ENCODE data around the gene ARGLU1. TPM values are rescaled to one million over a fixed set of nuclear protein-coding genes. Genes with fewer than 3 reads are reported as not detected.
A peak's percentile ranks its signal among the peaks of the same experiment; 100 is the strongest.

The ARGLU1 gene
- polyA plus RNA-seq, 3 donors: 22.4 to 168 (median 27.2) TPM

- H3K4me1 Mint-ChIP-seq: peaks cover 53% of the 10 kb centered on the region
- H3K9me3 Mint-ChIP-seq: peaks cover 0 to under 1% (median 0%) of the 10 kb centered on the region in 7 donors
- H3K27me3 ChIP-seq (ENCODE audit: control insufficient read depth in 2 of 2, insufficient read depth in 2 of 2, low read length in 2 of 2): no peaks in the 10 kb centered on the region
- H3K27me3 Mint-ChIP-seq (ENCODE audit: low read depth in 3 of 3): peaks cover 0 to 1% (median 0%) of the 10 kb centered on the region in 3 donors
- peaks cover 72% of the 10 kb centered on the region for H4K20me1 ChIP-seq (ENCODE audit: insufficient read depth, low read length)
- no peaks in the 10 kb centered on the region for H3K36me3 Mint-ChIP-seq
- H3K9me3 ChIP-seq (replicated peaks in 1 of 2; ENCODE audit: control insufficient read depth in 1 of 2, insufficient read depth in 1 of 2, low read length in 2 of 2): no peaks in the 10 kb centered on the region
- no peak for TF ChIP-seq CTCF (IDR thresholded peaks at IDR 0.05)
- H3K4me2 ChIP-seq (replicated peaks; ENCODE audit: extremely low read depth, low read length, poor library complexity, severe bottlenecking): peak overlapping the region; percentile 77
- H3K27ac ChIP-seq (ENCODE audit: low read depth in 1 of 2, low read length in 2 of 2): peak overlapping the region in 1 of 2 donors; percentile 4
- H3K4me3 Mint-ChIP-seq: peak overlapping the region; percentile 34 to 52
- H3K4me1 ChIP-seq (ENCODE audit: control insufficient read depth in 1 of 2, insufficient read depth in 2 of 2, low read length in 2 of 2): peaks cover 35 to 36% of the 10 kb centered on the region in 2 donors
- no peak overlapping the region for H2AFZ ChIP-seq (ENCODE audit: insufficient read depth, low read depth, low read length, poor library complexity, severe bottlenecking)
- H3K79me2 ChIP-seq (ENCODE audit: insufficient read depth, low read length): peaks cover 77% of the 10 kb centered on the region
- no peaks in the 10 kb centered on the region for H3K36me3 ChIP-seq (replicated peaks in 1 of 2; ENCODE audit: control insufficient read depth in 1 of 2, insufficient read depth in 2 of 2, low read length in 2 of 2)
- H3K27ac Mint-ChIP-seq: peak overlapping the region in 3 of 7 donors; percentile 42 to 52 (median 44)
- DNase-seq: peak in 2 of 3 donors; percentile 3 to 14
- 29% methylated on average over 1 of the region's 4 CpGs for WGBS (ENCODE audit: insufficient coverage)
- no peak overlapping the region for H3K9ac ChIP-seq (ENCODE audit: insufficient read depth, low read length, poor library complexity, severe bottlenecking)
- peak overlapping the region in 1 of 3 experiments; percentile 83 for H3K4me3 ChIP-seq (replicated peaks in 1 of 3; ENCODE audit: low read depth in 2 of 3, low read length in 3 of 3)
- intact Hi-C loops (cut with micrococcal nuclease): no loop called here
Measured at GRCh38 chr13:106565127-106565775, 2.7 kb downstream of the ARGLU1 start.

GRCh38 chr13:106562301-106562700 is 5.6 kb downstream of the ARGLU1 start:
- H3K4me1 Mint-ChIP-seq: peaks cover 47% of the 10 kb centered on the region
- H3K4me3 Mint-ChIP-seq: no peak overlapping the region
- Histone ChIP-seq H3K79me2 (ENCODE audit: insufficient read depth, low read length) (peaks cover 100% of the 10 kb centered on the region), H4K20me1 (ENCODE audit: insufficient read depth, low read length) (peaks cover 100% of the 10 kb centered on the region), H3K27ac (ENCODE audit: low read depth in 1 of 2, low read length in 2 of 2) (no peak overlapping the region), H3K4me2 (replicated peaks; ENCODE audit: extremely low read depth, low read length, poor library complexity, severe bottlenecking) (no peak overlapping the region), H2AFZ (ENCODE audit: insufficient read depth, low read depth, low read length, poor library complexity, severe bottlenecking) (no peak overlapping the region), H3K4me1 (ENCODE audit: control insufficient read depth in 1 of 2, insufficient read depth in 2 of 2, low read length in 2 of 2) (peaks cover 26 to 28% of the 10 kb centered on the region in 2 donors), H3K27me3 (ENCODE audit: control insufficient read depth in 2 of 2, insufficient read depth in 2 of 2, low read length in 2 of 2) (no peaks in the 10 kb centered on the region), H3K4me3 (replicated peaks in 1 of 3; ENCODE audit: low read depth in 2 of 3, low read length in 3 of 3) (no peak overlapping the region), H3K36me3 (replicated peaks in 1 of 2; ENCODE audit: control insufficient read depth in 1 of 2, insufficient read depth in 2 of 2, low read length in 2 of 2) (peaks cover 24 to 27% of the 10 kb centered on the region in 2 donors), H3K9me3 (replicated peaks in 1 of 2; ENCODE audit: control insufficient read depth in 1 of 2, insufficient read depth in 1 of 2, low read length in 2 of 2) (no peaks in the 10 kb centered on the region), H3K9ac (ENCODE audit: insufficient read depth, low read length, poor library complexity, severe bottlenecking) (no peak overlapping the region)
- H3K36me3 Mint-ChIP-seq: peaks cover 21 to 22% of the 10 kb centered on the region in 2 donors
- peak overlapping the region in 1 of 7 donors; percentile 11 for H3K27ac Mint-ChIP-seq
- H3K27me3 Mint-ChIP-seq (ENCODE audit: low read depth in 3 of 3): peaks cover 0 to 1% (median 0%) of the 10 kb centered on the region in 3 donors
- TF ChIP-seq CTCF (IDR thresholded peaks at IDR 0.05): no peak
- H3K9me3 Mint-ChIP-seq: no peaks in the 10 kb centered on the region
- no peak for DNase-seq
- WGBS (ENCODE audit: insufficient coverage): no CpG with 5 or more reads among the region's 1 CpG
- intact Hi-C loops (cut with micrococcal nuclease): no loop called here

Data from CD14-positive monocyte (primary cell).